Trophoblast cell (in vitro differentiated cells and primary cell): ENCODE results near the gene KANSL2.

Experiments
- DNase-seq, 2 donors: peaks; one replicate each; pipeline ENCODE4 v3.0.0-alpha.2; 2016
- H2AFZ ChIP-seq: 2 replicates; pipeline ENCODE4 v1.6.1; 2013; ENCODE audit warnings: low read length, moderate library complexity, mild to moderate bottlenecking; ENCODE audit not compliant: insufficient read depth, poor library complexity
- H2AK5ac ChIP-seq: 2 replicates; pipeline ENCODE4 v1.6.1; 2013; ENCODE audit warnings: mild to moderate bottlenecking, low read length
- H2BK120ac ChIP-seq: 2 replicates; pipeline ENCODE4 v1.6.1; 2013; ENCODE audit warnings: low read length, mild to moderate bottlenecking, moderate library complexity; ENCODE audit not compliant: insufficient read depth, poor library complexity
- H2BK12ac ChIP-seq: 2 replicates; pipeline ENCODE4 v1.6.1; 2013; ENCODE audit warnings: mild to moderate bottlenecking, low read length, moderate library complexity
- H2BK5ac ChIP-seq: 2 replicates; pipeline ENCODE4 v1.6.1; 2013; ENCODE audit warnings: low read length, low read depth, moderate library complexity, mild to moderate bottlenecking; ENCODE audit not compliant: poor library complexity
- H3K14ac ChIP-seq: 2 replicates; pipeline ENCODE4 v1.6.1; 2013; ENCODE audit warnings: mild to moderate bottlenecking, low read length
- H3K18ac ChIP-seq: 2 replicates; pipeline ENCODE4 v1.6.1; 2013; ENCODE audit warnings: mild to moderate bottlenecking, low read length
- H3K23ac ChIP-seq: 2 replicates; pipeline ENCODE4 v1.6.1; 2013; ENCODE audit warnings: low read length
- H3K27ac ChIP-seq: 2 replicates; pipeline ENCODE4 v1.5.1; 2013; ENCODE audit warnings: low read depth, mild to moderate bottlenecking, inconsistent platforms, low read length, moderate library complexity
- H3K27me3 ChIP-seq: 2 replicates; pipeline ENCODE4 v1.6.1; 2013; ENCODE audit warnings: inconsistent platforms, mild to moderate bottlenecking, low read length, moderate library complexity; ENCODE audit not compliant: insufficient read depth
- H3K36me3 ChIP-seq, 2 experiments: 1 replicate in 1 of 2; 2 replicates in 1 of 2; pipeline ENCODE4 v1.6.1; 2013; ENCODE audit warnings: low read length in 2 of 2, mild to moderate bottlenecking in 2 of 2, moderate library complexity in 1 of 2; ENCODE audit not compliant: insufficient read depth in 2 of 2, control insufficient read depth in 1 of 2
- H3K4ac ChIP-seq: 2 replicates; pipeline ENCODE4 v1.6.1; 2013; ENCODE audit warnings: low read depth, mild to moderate bottlenecking, low read length, moderate library complexity
- H3K4me1 ChIP-seq, 2 experiments: 1 replicate in 1 of 2; 2 replicates in 1 of 2; pipeline ENCODE4 v1.6.1; 2013; ENCODE audit warnings: low read length in 2 of 2, mild to moderate bottlenecking in 2 of 2, moderate library complexity in 1 of 2; ENCODE audit not compliant: insufficient read depth in 2 of 2, control insufficient read depth in 1 of 2
- H3K4me2 ChIP-seq: 2 replicates; pipeline ENCODE4 v1.6.1; 2013; ENCODE audit warnings: inconsistent platforms, mild to moderate bottlenecking, low read length, moderate library complexity
- H3K4me3 ChIP-seq: 2 replicates; pipeline ENCODE4 v1.5.1; 2013; ENCODE audit warnings: mild to moderate bottlenecking, low read depth, low read length, inconsistent platforms
- H3K79me1 ChIP-seq: one replicate; pipeline ENCODE4 v1.6.1; 2013; ENCODE audit warnings: low read length
- H3K79me2 ChIP-seq: 2 replicates; pipeline ENCODE4 v1.6.1; 2013; ENCODE audit warnings: low read length, mild to moderate bottlenecking; ENCODE audit not compliant: control insufficient read depth, insufficient read depth, poor library complexity
- H3K9ac ChIP-seq: 2 replicates; pipeline ENCODE4 v1.6.1; 2013; ENCODE audit warnings: mild to moderate bottlenecking, low read length
- H3K9me3 ChIP-seq: 2 replicates; pipeline ENCODE4 v1.6.1; 2013; ENCODE audit warnings: low read depth, mild to moderate bottlenecking, control low read depth, inconsistent platforms, low read length; ENCODE audit not compliant: insufficient read depth
- H4K12ac ChIP-seq: 2 replicates; pipeline ENCODE4 v1.6.1; 2013; ENCODE audit warnings: low read depth, mild to moderate bottlenecking, low read length, moderate library complexity
- H4K8ac ChIP-seq: 2 replicates; pipeline ENCODE4 v1.6.1; 2013; ENCODE audit warnings: low read depth, mild to moderate bottlenecking, low read length, moderate library complexity
- H4K91ac ChIP-seq: one replicate; pipeline ENCODE4 v1.6.1; 2013; ENCODE audit warnings: low read depth, mild to moderate bottlenecking, low read length, moderate library complexity
- WGBS: extraction: QIAGEN DNeasy Blood & Tissue Kit; methylation state at CpG from one replicate; pipeline ENCODE4 v1.1.7; 2013; ENCODE audit warnings: missing lambda C conversion rate; ENCODE audit not compliant: insufficient read length, insufficient coverage; ENCODE audit errors: extremely low coverage; 5-methylcytosine and 5-hydroxymethylcytosine counted together

The KANSL2 gene

DNA sequence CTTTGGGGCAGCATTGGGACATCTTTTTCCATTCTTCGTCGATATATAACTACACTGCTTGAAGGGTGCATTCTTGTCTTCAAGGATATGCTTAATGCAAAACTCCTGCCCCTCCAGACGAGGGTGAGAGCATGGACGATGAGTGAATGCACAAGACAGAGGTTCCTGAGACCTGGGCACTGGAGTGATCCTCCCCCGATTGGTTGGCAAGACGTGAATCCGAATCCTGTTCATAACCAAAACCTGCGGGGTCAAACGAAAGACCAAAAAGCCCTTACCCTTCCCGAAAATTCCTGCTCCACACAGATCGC lies 684 bp downstream of the KANSL2 start:
- no peak overlapping the region for H3K18ac ChIP-seq
- peaks cover 16% of the 10 kb centered on the region for H3K79me2 ChIP-seq
- peak overlapping the region; percentile 76 for H4K8ac ChIP-seq
- peak overlapping the region; percentile 95 for H3K9ac ChIP-seq
- H3K9me3 ChIP-seq = peaks cover 2% of the 10 kb centered on the region
- peak overlapping the region; percentile 49 for H3K4ac ChIP-seq
- H4K91ac ChIP-seq = peak overlapping the region; percentile 82
- peaks cover 8% of the 10 kb centered on the region for H3K79me1 ChIP-seq
- H3K4me3 ChIP-seq = peak overlapping the region; percentile 95
- no peak overlapping the region for H3K27ac ChIP-seq
- H3K4me1 ChIP-seq = peaks cover 0 to 11% of the 10 kb centered on the region in 2 experiments
- H3K14ac ChIP-seq = peak overlapping the region; percentile 97
- peaks cover under 1 to 15% of the 10 kb centered on the region in 2 experiments for H3K36me3 ChIP-seq
- H3K27me3 ChIP-seq = no peaks in the 10 kb centered on the region
- H2AK5ac ChIP-seq = peak overlapping the region; percentile 17
- no peak overlapping the region for H3K23ac ChIP-seq
- WGBS = no CpG with 5 or more reads among the region's 11 CpGs
- H2BK120ac ChIP-seq = peak overlapping the region; percentile 18
- no peak overlapping the region for H2BK5ac ChIP-seq
- H4K12ac ChIP-seq = peak overlapping the region; percentile 71
- no peak for DNase-seq
- no peak overlapping the region for H2AFZ ChIP-seq
- H2BK12ac ChIP-seq = no peak overlapping the region
- peak overlapping the region; percentile 75 for H3K4me2 ChIP-seq

DNA sequence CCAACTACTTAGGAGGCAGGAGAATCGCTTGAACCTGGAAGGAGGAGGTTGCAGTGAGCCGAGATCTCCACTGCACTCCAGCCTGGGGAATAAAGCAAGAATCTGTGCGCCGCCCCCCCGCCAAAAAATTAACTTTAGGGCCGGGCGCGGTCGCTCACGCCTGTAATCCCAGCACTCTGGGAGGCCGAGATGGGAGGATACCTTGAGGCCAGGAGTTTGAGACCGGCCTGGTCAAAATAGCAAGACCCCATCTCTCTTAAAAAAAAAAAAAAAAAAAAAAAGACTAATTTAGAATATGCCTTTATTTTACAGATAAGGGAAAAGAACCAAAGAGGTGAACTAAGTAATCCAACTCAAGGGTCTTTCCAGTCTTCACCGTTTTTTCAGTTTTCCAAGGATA lies 1.2 kb downstream of the KANSL2 start:
- H3K27me3 ChIP-seq = no peaks in the 10 kb centered on the region
- peak overlapping the region; percentile 75 for H3K4me2 ChIP-seq
- DNase-seq = no peak
- H3K4ac ChIP-seq = peak overlapping the region; percentile 78
- H3K18ac ChIP-seq = no peak overlapping the region
- H2AFZ ChIP-seq = no peak overlapping the region
- H2AK5ac ChIP-seq = no peak overlapping the region
- H3K27ac ChIP-seq = no peak overlapping the region
- H3K4me1 ChIP-seq = peaks cover 0 to 10% of the 10 kb centered on the region in 2 experiments
- peaks cover 2% of the 10 kb centered on the region for H3K9me3 ChIP-seq
- H3K9ac ChIP-seq = peak overlapping the region; percentile 95
- no peak overlapping the region for H3K4me3 ChIP-seq
- H4K12ac ChIP-seq = no peak overlapping the region
- H3K79me1 ChIP-seq = peaks cover 8% of the 10 kb centered on the region
- no peak overlapping the region for H2BK12ac ChIP-seq
- H3K79me2 ChIP-seq = peaks cover 16% of the 10 kb centered on the region
- H4K91ac ChIP-seq = no peak overlapping the region
- H2BK5ac ChIP-seq = no peak overlapping the region
- WGBS = no CpG with 5 or more reads among the region's 13 CpGs
- H3K23ac ChIP-seq = no peak overlapping the region
- peaks cover 5 to 20% of the 10 kb centered on the region in 2 experiments for H3K36me3 ChIP-seq
- H4K8ac ChIP-seq = no peak overlapping the region
- H2BK120ac ChIP-seq = no peak overlapping the region
- H3K14ac ChIP-seq = no peak overlapping the region

DNA sequence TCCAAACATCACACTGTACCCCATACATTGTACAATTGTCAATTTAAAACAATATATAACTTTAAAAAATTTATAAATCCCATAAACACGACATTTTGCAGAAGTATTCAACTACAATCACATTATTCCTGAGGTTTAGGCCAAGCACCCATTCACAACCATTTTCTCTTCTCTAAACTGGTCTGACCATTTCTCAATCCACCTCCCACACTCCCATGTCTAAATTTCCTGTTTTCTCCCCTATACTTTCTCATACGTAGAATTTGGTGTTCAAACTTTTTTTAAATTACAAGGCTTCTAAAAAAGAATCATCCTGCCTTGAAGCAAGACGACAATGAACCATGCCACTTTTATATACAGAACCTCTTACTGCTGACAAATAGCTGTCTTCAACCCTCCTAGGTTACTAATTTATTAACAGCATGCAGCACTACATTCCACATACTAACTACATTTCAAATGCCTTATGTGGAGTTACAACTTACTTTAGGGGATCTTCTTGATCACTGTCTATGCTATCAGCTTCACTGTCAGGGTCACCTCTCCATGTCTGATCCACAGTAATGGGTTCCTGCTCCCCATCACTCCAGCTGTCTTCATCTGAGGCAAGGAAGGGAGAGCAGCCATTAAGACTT lies 3.4 kb downstream of the KANSL2 start:
- DNase-seq = no peak
- no peak overlapping the region for H3K4me3 ChIP-seq

DNA sequence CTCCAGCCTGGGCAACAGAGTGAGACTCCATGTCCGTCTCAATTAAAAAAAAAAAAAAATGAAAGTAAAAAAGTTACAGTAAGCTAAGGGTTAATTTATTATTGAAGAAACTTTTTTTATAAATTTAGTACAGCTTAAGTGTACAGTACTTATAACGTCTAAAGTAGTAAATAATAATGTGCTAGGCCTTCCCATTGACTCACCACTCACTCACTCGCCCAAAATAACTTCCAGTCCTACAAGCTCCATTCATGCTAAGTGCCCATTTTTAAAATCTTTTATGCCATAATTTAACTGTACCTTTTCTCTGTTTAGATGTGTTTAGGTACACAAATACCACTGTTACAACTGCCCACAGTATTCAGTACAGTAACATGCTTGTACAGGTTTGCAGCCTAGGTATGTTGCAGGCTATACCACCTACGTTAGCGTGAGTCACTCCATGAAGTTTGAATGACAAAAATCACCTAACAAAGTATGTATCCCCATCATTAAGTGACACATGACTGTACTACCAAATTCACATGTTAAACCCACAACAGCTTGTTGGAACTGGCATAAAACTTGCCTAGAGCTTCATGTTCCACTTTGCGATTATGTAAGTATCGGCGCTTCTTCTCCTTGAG lies 10.7 kb downstream of the KANSL2 start:
- Histone ChIP-seq H2AFZ (no peak overlapping the region), H2BK5ac (no peak overlapping the region), H3K79me2 (no peaks in the 10 kb centered on the region), H3K27ac (no peak overlapping the region), H3K27me3 (no peaks in the 10 kb centered on the region), H3K36me3 (peaks cover 55 to 56% of the 10 kb centered on the region in 2 experiments), H3K4me3 (no peak overlapping the region), H3K79me1 (no peaks in the 10 kb centered on the region), H3K14ac (no peak overlapping the region), H2AK5ac (no peak overlapping the region), H3K4ac (no peak overlapping the region), H4K91ac (no peak overlapping the region), H3K18ac (no peak overlapping the region), H2BK120ac (no peak overlapping the region), H3K9ac (no peak overlapping the region), H3K4me1 (no peaks in the 10 kb centered on the region), H4K8ac (no peak overlapping the region), H3K4me2 (no peak overlapping the region), H2BK12ac (no peak overlapping the region), H4K12ac (no peak overlapping the region), H3K9me3 (no peaks in the 10 kb centered on the region), H3K23ac (no peak overlapping the region)
- no CpG with 5 or more reads among the region's 8 CpGs for WGBS
- no peak for DNase-seq

More for the DNA sequence above, 3.4 kb downstream of the KANSL2 start:
- H2BK12ac ChIP-seq = no peak overlapping the region
- no peak overlapping the region for H3K27ac ChIP-seq
- H2BK5ac ChIP-seq = no peak overlapping the region
- H3K79me1 ChIP-seq = peaks cover 8% of the 10 kb centered on the region
- H3K36me3 ChIP-seq = peaks cover 15 to 28% of the 10 kb centered on the region in 2 experiments
- peaks cover 2% of the 10 kb centered on the region for H3K9me3 ChIP-seq
- H2AK5ac ChIP-seq = no peak overlapping the region
- peak overlapping the region; percentile 14 for H3K4me2 ChIP-seq
- H3K27me3 ChIP-seq = no peaks in the 10 kb centered on the region
- H2BK120ac ChIP-seq = no peak overlapping the region
- H3K79me2 ChIP-seq = peaks cover 16% of the 10 kb centered on the region
- H3K9ac ChIP-seq = no peak overlapping the region
- H3K14ac ChIP-seq = no peak overlapping the region
- no peak overlapping the region for H4K91ac ChIP-seq
- H3K18ac ChIP-seq = no peak overlapping the region
- no peak overlapping the region for H4K8ac ChIP-seq
- peaks cover 0 to 10% of the 10 kb centered on the region in 2 experiments for H3K4me1 ChIP-seq
- H3K23ac ChIP-seq = no peak overlapping the region
- WGBS = 100% methylated on average over 1 of the region's 3 CpGs
- no peak overlapping the region for H4K12ac ChIP-seq
- no peak overlapping the region for H2AFZ ChIP-seq
- H3K4ac ChIP-seq = peak overlapping the region; percentile 29
